GM12878 (cell line): ENCODE measurements around the gene RSPH1. TPM values are rescaled to one million over a fixed set of nuclear protein-coding genes. Genes with fewer than 3 reads are reported as not detected.

Experiments
- ATAC-seq: fragments of 200-7000 bp; cut with Tn5 transposase; 3 replicates; pipeline ENCODE4 v1.9.1; 2020; ENCODE audit warnings: mild to moderate bottlenecking, moderate library complexity
- BruUV-seq: library from RNA; stranded (reverse); fragments of 400-500 nt; replicated peaks from 2 replicates; lab custom pipeline; 2021; lab: Mats Ljungman, UMichigan
- CTCF ChIA-PET: fragments of 300-600 bp; sonication (Branson Sonifier 250); formaldehyde crosslinking; extraction: SDS; loops from one replicate; lab custom pipeline; 2021; ENCODE audit warnings: inconsistent platforms; lab: Yijun Ruan, JAX
- POLR2A ChIA-PET: fragments of 350-600 bp; formaldehyde crosslinking; extraction: SDS; loops from one replicate; lab custom pipeline; 2021; ENCODE audit warnings: inconsistent platforms; lab: Charles Lee
- RAD21 ChIA-PET: fragments of 300-600 bp; sonication (Branson Sonifier 250); formaldehyde crosslinking; loops from one replicate; lab custom pipeline; 2023; ENCODE audit warnings: antibody characterized with exemption; ENCODE audit not compliant: unreplicated experiment; lab: Charles Lee
- SMC1A ChIA-PET: fragments of 300-600 bp; sonication (Branson Sonifier 250); formaldehyde crosslinking; loops from one replicate; lab custom pipeline; 2023; ENCODE audit not compliant: unreplicated experiment, uncharacterized antibody; lab: Charles Lee
- DNase-seq: peaks from one replicate; pipeline ENCODE4 v3.0.0-alpha.2; 2011; ENCODE audit warnings: low read depth, low spot score
- FAIRE-seq: peaks from 3 replicates; lab custom pipeline; 2011; peaks lifted over from hg19 to GRCh38; lab: Jason Lieb, UNC
- H2AFZ ChIP-seq: 2 replicates; pipeline ENCODE4 v1.6.0; 2011; ENCODE audit warnings: low read depth, low read length, control low read depth; ENCODE audit not compliant: control insufficient read depth
- H3K27ac ChIP-seq: 2 replicates; pipeline ENCODE4 v1.5.1; 2011; ENCODE audit warnings: control low read depth; ENCODE audit not compliant: control insufficient read depth, insufficient read depth
- H3K27me3 ChIP-seq, 2 experiments: replicated peaks in 1 of 2; 2 replicates each; pipeline versions ENCODE4 v1.6.0 to v1.6.1; 2011; ENCODE audit warnings: low read length in 1 of 2; ENCODE audit not compliant: control insufficient read depth in 2 of 2, insufficient read depth in 2 of 2
- H3K36me3 ChIP-seq, 2 experiments: 2 replicates each; pipeline ENCODE4 v1.5.1; 2011; ENCODE audit warnings: low read length in 1 of 2; ENCODE audit not compliant: control insufficient read depth in 2 of 2, insufficient read depth in 2 of 2
- H3K4me1 ChIP-seq: 2 replicates; pipeline ENCODE4 v1.6.1; 2011; ENCODE audit warnings: mild to moderate bottlenecking, low read length, moderate library complexity, mixed read lengths; ENCODE audit not compliant: control insufficient read depth, insufficient read depth
- H3K4me2 ChIP-seq: 2 replicates; pipeline ENCODE4 v1.6.0; 2011; ENCODE audit warnings: control low read depth; ENCODE audit not compliant: control insufficient read depth, insufficient read depth
- H3K4me3 ChIP-seq: fragments of 200-600 bp; sonication (generic); 2 replicates; pipeline ENCODE4 v1.5.1; 2016
- H3K79me2 ChIP-seq: 2 replicates; pipeline ENCODE4 v1.6.0; 2011; ENCODE audit warnings: low read length; ENCODE audit not compliant: control insufficient read depth, insufficient read depth
- H3K9ac ChIP-seq: 2 replicates; pipeline ENCODE4 v1.8.0; 2011; ENCODE audit warnings: low read length, control low read depth, mixed read lengths; ENCODE audit not compliant: control insufficient read depth, insufficient read depth
- H3K9me3 ChIP-seq: replicated peaks from 3 replicates; pipeline ENCODE4 v1.5.1; 2011; ENCODE audit warnings: mild to moderate bottlenecking, low read length; ENCODE audit not compliant: control insufficient read depth, insufficient read depth
- H4K20me1 ChIP-seq: 2 replicates; pipeline ENCODE4 v1.6.0; 2011; ENCODE audit not compliant: control insufficient read depth, insufficient read depth
- ATF7 ChIP-seq: fragments of 450-650 bp; IDR thresholded peaks from 2 replicates; pipeline ENCODE4 v1.6.1; 2016; ENCODE audit warnings: low read depth, mild to moderate bottlenecking
- BMI1 ChIP-seq: fragments of 450-650 bp; IDR thresholded peaks from 2 replicates; pipeline ENCODE4 v1.6.1; 2016; ENCODE audit warnings: mild to moderate bottlenecking, moderate library complexity, borderline replicate concordance
- BRCA1 ChIP-seq: IDR thresholded peaks from 2 replicates; pipeline ENCODE4 v1.6.1; 2011; ENCODE audit warnings: low read depth, low read length, improper control_type of control experiment
- CBFB ChIP-seq: IDR thresholded peaks from 2 replicates; pipeline ENCODE4 v1.6.1; 2016; ENCODE audit warnings: antibody characterized with exemption, low read depth
- CBX3 ChIP-seq: fragments of 200-600 bp; sonication (generic); IDR thresholded peaks from 2 replicates; pipeline ENCODE4 v1.6.1; 2016; ENCODE audit warnings: low read depth, borderline replicate concordance
- CREM ChIP-seq: IDR thresholded peaks from 2 replicates; pipeline ENCODE4 v1.6.1; 2014; ENCODE audit warnings: antibody characterized with exemption, low read depth
- EED ChIP-seq: sonication (generic); IDR thresholded peaks from 2 replicates; pipeline ENCODE4 v1.6.1; 2016; ENCODE audit warnings: antibody characterized with exemption, low read depth
- ELK1 ChIP-seq: IDR thresholded peaks from 2 replicates; pipeline ENCODE4 v1.6.1; 2012; ENCODE audit warnings: low read depth, low read length, improper control_type of control experiment
- GATAD2B ChIP-seq: fragments of 450-650 bp; conservative IDR thresholded peaks from 2 replicates; pipeline ENCODE4 v1.6.1; 2017; ENCODE audit warnings: low read depth, mild to moderate bottlenecking, moderate library complexity
- HCFC1 ChIP-seq: fragments of 150-350 bp; IDR thresholded peaks from 2 replicates; pipeline ENCODE4 v1.6.1; 2014; ENCODE audit warnings: low read length
- IRF4 ChIP-seq: IDR thresholded peaks from 2 replicates; pipeline ENCODE4 v1.6.1; 2011; ENCODE audit warnings: low read depth, low read length
- IRF5 ChIP-seq: fragments of 450-650 bp; IDR thresholded peaks from 2 replicates; pipeline ENCODE4 v1.6.1; 2017; ENCODE audit warnings: borderline replicate concordance
- NR2C2 ChIP-seq: IDR thresholded peaks from 2 replicates; pipeline ENCODE4 v1.6.1; 2011; ENCODE audit warnings: borderline replicate concordance, low read depth; ENCODE audit not compliant: control insufficient read depth, insufficient read length
- RFX5 ChIP-seq: IDR thresholded peaks from 2 replicates; pipeline ENCODE4 v1.6.1; 2011; ENCODE audit warnings: low read depth, low read length, improper control_type of control experiment
- STAT1 ChIP-seq: fragments of 450-650 bp; conservative IDR thresholded peaks from 2 replicates; pipeline ENCODE4 v1.6.1; 2014; ENCODE audit warnings: antibody characterized with exemption, mild to moderate bottlenecking
- TAF1 ChIP-seq: IDR thresholded peaks from 2 replicates; pipeline ENCODE4 v1.6.1; 2011; ENCODE audit warnings: mild to moderate bottlenecking, low read depth, low read length, borderline replicate concordance
- YY1 ChIP-seq: IDR thresholded peaks from 2 replicates; pipeline ENCODE4 v1.6.1; 2011; ENCODE audit warnings: low read depth, mild to moderate bottlenecking, low read length
- ZBTB40 ChIP-seq: fragments of 450-650 bp; IDR thresholded peaks from 2 replicates; pipeline ENCODE4 v1.6.1; 2016; ENCODE audit warnings: mild to moderate bottlenecking, moderate library complexity, borderline replicate concordance
- ZNF384 ChIP-seq: IDR thresholded peaks from 2 replicates; pipeline ENCODE4 v1.6.1; 2012; ENCODE audit warnings: low read depth, mild to moderate bottlenecking, low read length, improper control_type of control experiment, borderline replicate concordance
- WGBS: methylation state at CpG from one replicate; pipeline ENCODE4 v1.1.6; 2016; ENCODE audit warnings: low lambda C conversion rate; ENCODE audit not compliant: insufficient replicate concordance, insufficient coverage; ENCODE audit errors: missing lambda C conversion rate; 5-methylcytosine and 5-hydroxymethylcytosine counted together
- in situ Hi-C: fragments of 300-500 bp; cut with MboI; formaldehyde crosslinking; loops from 9 replicates; pipeline ENCODE4 v1.14.3; 2018; ENCODE audit warnings: mixed read lengths
- intact Hi-C: fragments of 100-400 bp; cut with micrococcal nuclease; formaldehyde crosslinking; loops from one replicate; pipeline ENCODE4 v1.14.2; 2022; ENCODE audit not compliant: unreplicated experiment
- polyA plus RNA-seq, 11 experiments: library from polyadenylated mRNA; depleted of rRNA in 4 of 11; unstranded in 6 of 11; stranded (reverse) in 5 of 11; fragments of >200 nt; fragmentation: Nextera tagmentation in 4 of 11; fragmentation: Illumina TruSeq in 1 of 11; extraction: Ambion mirVana in 4 of 11; extraction: Trizol in 1 of 11; gene quantifications; 1 replicate in 1 of 11; 2 replicates in 10 of 11; pipeline versions ENCODE4 v1.2.1 to v1.2.3, GENCODE V29; 2011 to 2016; ENCODE audit warnings: inconsistent platforms in 2 of 11, missing spikeins in 2 of 11, low read depth in 1 of 11
- total RNA-seq, 4 experiments: library from RNA; depleted of rRNA in 3 of 4; stranded (reverse); fragments of >200 nt in 3 of 4; fragmentation: Illumina TruSeq in 1 of 4; extraction: Trizol in 1 of 4; gene quantifications; 2 replicates each; pipeline versions ENCODE4 v1.2.1 to v1.2.3, GENCODE V29; 2013 to 2021

Gene RSPH1
- total and polyA plus RNA-seq, 10 of the 15 experiments (the other 5 are each of a cell fraction or from before 2014, with no cell fraction given), result 0.11 to 1.4 (median 0.38) TPM

GRCh38 chr21:42489991-42490390 is 6.0 kb downstream of the RSPH1 start:
- BruUV-seq, result no TSS peak
- POLR2A ChIA-PET, result interaction anchor here (1.0 to 1.2 kb wide), 2 partner anchors 16 to 46 kb away, joined by 3 to 4 read pairs; no protein-coding TSS in a partner anchor
- Histone ChIP-seq H3K79me2 (no peaks in the 10 kb centered on the region), H3K27ac (no peak overlapping the region), H2AFZ (no peak overlapping the region), H3K9ac (no peak overlapping the region), H3K4me3 (no peak overlapping the region), H3K4me2 (no peak overlapping the region), H4K20me1 (no peaks in the 10 kb centered on the region), H3K9me3 (no peaks in the 10 kb centered on the region; the same call in 2 of the 3 replicates), H3K36me3 (no peaks in the 10 kb centered on the region), H3K27me3 (no peaks in the 10 kb centered on the region), H3K4me1 (peaks cover 5% of the 10 kb centered on the region; the same call in 1 of the 2 replicates)
- FAIRE-seq (no peak), ATAC-seq (no peak), DNase-seq (no peak)
- SMC1A ChIA-PET, result interaction anchor here (1.4 kb wide), 1 partner anchor 11 kb away, joined by 8 read pairs; no protein-coding TSS in a partner anchor
- in situ Hi-C loops, result no loop called here
- WGBS, result 64% methylated on average over 3 of the region's 4 CpGs
- RAD21 ChIA-PET, result interaction anchor here (0.6 to 4.0 kb wide), 4 partner anchors 9 to 46 kb away, joined by 3 to 16 read pairs (median 6); no protein-coding TSS in a partner anchor
- CTCF ChIA-PET, result interaction anchor here (0.8 to 1.4 kb wide), 5 partner anchors 9 to 23 kb away, joined by 3 to 4 read pairs (median 3); no protein-coding TSS in a partner anchor
- intact Hi-C loops, result no loop called here
- TF ChIP-seq HCFC1 (no peak), CBX3 (no peak), EED (no peak), NR2C2 (no peak), GATAD2B (no peak), TAF1 (no peak), ATF7 (no peak), CREM (no peak), YY1 (no peak), CBFB (no peak), BRCA1 (no peak), RFX5 (no peak), ZBTB40 (no peak), ELK1 (no peak), IRF4 (no peak), STAT1 (no peak), ZNF384 (no peak), IRF5 (no peak), BMI1 (no peak)
